H1 (cell line): ENCODE results near the gene TAS2R42. TPM values are rescaled to one million over a fixed set of nuclear protein-coding genes. Genes with fewer than 3 reads are reported as not detected.

ENCODE experiments used
- CTCF ChIA-PET: fragments of 300-600 bp; sonication (Branson Sonifier 250); formaldehyde crosslinking; loops from one replicate; lab custom pipeline; 2021; ENCODE audit not compliant: partially characterized antibody; lab: Charles Lee
- POLR2A ChIA-PET: fragments of 300-600 bp; sonication (Branson Sonifier 250); formaldehyde crosslinking; loops from one replicate; lab custom pipeline; 2021; ENCODE audit warnings: inconsistent platforms; ENCODE audit not compliant: partially characterized antibody; lab: Charles Lee
- DNase-seq, 2 experiments: peaks; one replicate each; pipeline versions ENCODE4 v3.0.0 to v3.0.0-alpha.2; 2010 to 2022; ENCODE audit warnings: low spot score in 2 of 2, low read depth in 1 of 2, mixed read lengths in 1 of 2
- FAIRE-seq: peaks from 2 replicates; lab custom pipeline; 2011; peaks lifted over from hg19 to GRCh38; lab: Jason Lieb, UNC
- H2AFZ ChIP-seq: 2 replicates; pipeline ENCODE4 v1.8.1; 2012; ENCODE audit warnings: low read length, inconsistent platforms
- H2AK5ac ChIP-seq: 2 replicates; pipeline ENCODE4 v1.6.1; 2013; ENCODE audit warnings: low read depth, low read length
- H2BK120ac ChIP-seq: replicated peaks from 2 replicates; pipeline ENCODE3; 2013; ENCODE audit warnings: low read depth, low read length, inconsistent platforms
- H2BK12ac ChIP-seq: 2 replicates; pipeline ENCODE4 v1.6.1; 2013; ENCODE audit warnings: low read depth, low read length
- H2BK15ac ChIP-seq: 2 replicates; pipeline ENCODE4 v1.6.1; 2013; ENCODE audit warnings: low read length
- H2BK20ac ChIP-seq: 2 replicates; pipeline ENCODE4 v1.6.1; 2013; ENCODE audit warnings: low read length
- H2BK5ac ChIP-seq: 2 replicates; pipeline ENCODE4 v1.6.1; 2013; ENCODE audit warnings: low read depth, low read length
- H3K14ac ChIP-seq: 2 replicates; pipeline ENCODE4 v1.6.1; 2013; ENCODE audit warnings: inconsistent platforms; ENCODE audit not compliant: insufficient read length
- H3K18ac ChIP-seq: 2 replicates; pipeline ENCODE4 v1.6.1; 2013; ENCODE audit warnings: low read length; ENCODE audit errors: extremely low read depth
- H3K23ac ChIP-seq: 2 replicates; pipeline ENCODE4 v1.6.1; 2013; ENCODE audit warnings: inconsistent platforms; ENCODE audit not compliant: insufficient read length
- H3K23me2 ChIP-seq: 2 replicates; pipeline ENCODE4 v1.6.1; 2013; ENCODE audit warnings: low read depth, low read length
- H3K27ac ChIP-seq: 2 replicates; pipeline ENCODE4 v1.6.1; 2011; ENCODE audit warnings: low read depth, low read length, inconsistent platforms
- H3K27me3 ChIP-seq, 4 experiments: replicated peaks in 1 of 4; 1 replicate in 1 of 4; 2 replicates in 3 of 4; pipeline versions ENCODE4 v1.6.1 to v1.8.1; 2011 to 2013; ENCODE audit warnings: low read length in 3 of 4, mild to moderate bottlenecking in 3 of 4, inconsistent platforms in 2 of 4, mixed read lengths in 2 of 4, moderate library complexity in 1 of 4; ENCODE audit not compliant: control insufficient read depth in 3 of 4, insufficient read depth in 3 of 4; ENCODE audit errors: extremely low read depth in 1 of 4
- H3K36me3 ChIP-seq, 4 experiments: 2 replicates each; pipeline versions ENCODE4 v1.6.1 to v1.8.1; 2011 to 2013; ENCODE audit warnings: mild to moderate bottlenecking in 4 of 4, low read length in 3 of 4, moderate library complexity in 2 of 4, control low read depth in 1 of 4, inconsistent platforms in 1 of 4; ENCODE audit not compliant: insufficient read depth in 4 of 4, control insufficient read depth in 2 of 4
- H3K4ac ChIP-seq: replicated peaks from 2 replicates; pipeline ENCODE3; 2013; ENCODE audit warnings: low read length, low read depth, mixed read lengths, inconsistent platforms; ENCODE audit not compliant: insufficient read length
- H3K4me1 ChIP-seq, 4 experiments: replicated peaks in 1 of 4; 1 replicate in 1 of 4; 2 replicates in 3 of 4; pipeline versions ENCODE4 v1.6.1 to v1.8.1; 2011 to 2013; ENCODE audit warnings: low read length in 3 of 4, inconsistent platforms in 2 of 4, mixed read lengths in 1 of 4; ENCODE audit not compliant: insufficient read depth in 4 of 4, control insufficient read depth in 3 of 4
- H3K4me2 ChIP-seq, 2 experiments: 2 replicates each; pipeline versions ENCODE4 v1.6.1 to v1.8.1; 2011 to 2013; ENCODE audit warnings: low read depth in 2 of 2, low read length in 2 of 2, control low read depth in 1 of 2, inconsistent platforms in 1 of 2, mild to moderate bottlenecking in 1 of 2; ENCODE audit not compliant: insufficient read depth in 1 of 2
- H3K4me3 ChIP-seq, 4 experiments: fragments of 200-600, 300-600 bp in 1 of 4; sonication (generic), shearing (Covaris generic), sonication (Bioruptor Twin) in 1 of 4; 2 replicates each; pipeline versions ENCODE4 v1.5.1 to v1.8.1; 2011 to 2016; ENCODE audit warnings: low read length in 4 of 4, low read depth in 3 of 4, control low read depth in 2 of 4, inconsistent platforms in 2 of 4, mild to moderate bottlenecking in 2 of 4, mixed read lengths in 1 of 4, moderate library complexity in 1 of 4; ENCODE audit not compliant: insufficient read depth in 2 of 4; ENCODE audit errors: extremely low read depth in 1 of 4
- H3K56ac ChIP-seq: replicated peaks from 2 replicates; pipeline ENCODE3; 2013; ENCODE audit warnings: low read depth, mild to moderate bottlenecking, mixed read lengths, low read length, inconsistent platforms; ENCODE audit not compliant: insufficient read length
- H3K79me1 ChIP-seq: 2 replicates; pipeline ENCODE4 v1.6.1; 2013; ENCODE audit warnings: low read depth, low read length, control low read depth
- H3K79me2 ChIP-seq, 2 experiments: 2 replicates each; pipeline versions ENCODE4 v1.6.1 to v1.8.1; 2012 to 2013; ENCODE audit warnings: low read length in 2 of 2, mild to moderate bottlenecking in 2 of 2, inconsistent platforms in 1 of 2; ENCODE audit not compliant: insufficient read depth in 2 of 2, control insufficient read depth in 1 of 2
- H3K9ac ChIP-seq, 4 experiments: replicated peaks in 1 of 4; 1 replicate in 1 of 4; 2 replicates in 3 of 4; pipeline versions ENCODE4 v1.6.1 to v1.8.1; 2011 to 2013; ENCODE audit warnings: low read depth in 3 of 4, low read length in 3 of 4, control low read depth in 2 of 4, mild to moderate bottlenecking in 2 of 4, moderate library complexity in 2 of 4, inconsistent platforms in 1 of 4; ENCODE audit errors: extremely low read depth in 1 of 4
- H3K9me3 ChIP-seq, 2 experiments: 2 replicates each; pipeline versions ENCODE4 v1.6.1 to v1.8.1; 2012 to 2013; ENCODE audit warnings: mild to moderate bottlenecking in 2 of 2, moderate library complexity in 2 of 2, control low read depth in 1 of 2, inconsistent platforms in 1 of 2, low read depth in 1 of 2, low read length in 1 of 2, mixed read lengths in 1 of 2; ENCODE audit not compliant: insufficient read depth in 2 of 2
- H4K20me1 ChIP-seq, 2 experiments: replicated peaks in 1 of 2; 2 replicates each; pipeline versions ENCODE3 to v1.8.1; 2011 to 2013; ENCODE audit warnings: inconsistent platforms in 2 of 2, low read length in 2 of 2, mild to moderate bottlenecking in 1 of 2; ENCODE audit not compliant: insufficient read depth in 2 of 2, control insufficient read depth in 1 of 2
- H4K5ac ChIP-seq: 2 replicates; pipeline ENCODE4 v1.6.1; 2013; ENCODE audit warnings: low read length, low read depth, mixed read lengths, inconsistent platforms; ENCODE audit not compliant: insufficient read length
- H4K8ac ChIP-seq: 2 replicates; pipeline ENCODE4 v1.8.0; 2013; ENCODE audit warnings: mild to moderate bottlenecking, moderate library complexity, low read length, inconsistent platforms; ENCODE audit not compliant: insufficient read depth; ENCODE audit errors: extremely low read depth
- H4K91ac ChIP-seq: replicated peaks from 2 replicates; pipeline ENCODE3; 2013; ENCODE audit warnings: low read length, mixed read lengths, inconsistent platforms; ENCODE audit not compliant: insufficient read length
- CHD1 ChIP-seq: IDR thresholded peaks from 2 replicates; pipeline ENCODE4 v1.6.1; 2012; ENCODE audit warnings: low read depth, low read length, improper control_type of control experiment
- CTBP2 ChIP-seq: IDR thresholded peaks from 2 replicates; pipeline ENCODE4 v1.7.0; 2011; ENCODE audit warnings: borderline replicate concordance, mild to moderate bottlenecking, moderate library complexity, mixed read lengths, low read length; ENCODE audit not compliant: insufficient read depth, insufficient read length
- EGR1 ChIP-seq: IDR thresholded peaks from 2 replicates; pipeline ENCODE4 v1.6.1; 2011; ENCODE audit warnings: low read depth, low read length, borderline replicate concordance
- SIN3A ChIP-seq, 2 experiments: IDR thresholded peaks in 1 of 2; conservative IDR thresholded peaks in 1 of 2; 2 replicates each; pipeline ENCODE4 v1.6.1; 2011 to 2012; ENCODE audit warnings: low read length in 2 of 2, improper control_type of control experiment in 1 of 2, low read depth in 1 of 2, mild to moderate bottlenecking in 1 of 2
- SP2 ChIP-seq: IDR thresholded peaks from 2 replicates; pipeline ENCODE4 v1.6.1; 2012; ENCODE audit warnings: mild to moderate bottlenecking, low read length, inconsistent platforms
- TBP ChIP-seq: IDR thresholded peaks from 2 replicates; pipeline ENCODE4 v1.6.1; 2011; ENCODE audit warnings: low read depth, low read length, improper control_type of control experiment
- TEAD4 ChIP-seq: IDR thresholded peaks from 2 replicates; pipeline ENCODE4 v1.6.1; 2012; ENCODE audit warnings: low read depth, low read length, inconsistent platforms, mixed read lengths
- WGBS, 2 experiments: shearing (Covaris generic) in 1 of 2; methylation state at CpG; one replicate each; pipeline versions ENCODE4 v1.1.6 to v1.1.7; 2013 to 2015; ENCODE audit warnings: low lambda C conversion rate in 2 of 2, mixed read lengths in 2 of 2, inconsistent platforms in 1 of 2, low coverage in 1 of 2, missing lambda C conversion rate in 1 of 2; ENCODE audit not compliant: insufficient replicate concordance in 2 of 2, insufficient coverage in 1 of 2, insufficient read length in 1 of 2; ENCODE audit errors: extremely low coverage in 1 of 2, missing lambda C conversion rate in 1 of 2; 5-methylcytosine and 5-hydroxymethylcytosine counted together
- polyA plus RNA-seq, 7 experiments: library from polyadenylated mRNA; depleted of rRNA in 3 of 7; stranded (reverse) in 5 of 7; unstranded in 2 of 7; fragments of >200 nt in 5 of 7; fragments of 200-250 nt in 2 of 7; gene quantifications; 1 replicate in 5 of 7; 2 replicates in 1 of 7; 4 replicates in 1 of 7; pipeline versions ENCODE4 v1.2.1 to v1.2.3, GENCODE V29; 2011 to 2013; ENCODE audit warnings: missing spikeins in 2 of 7, mixed read lengths in 2 of 7
- total RNA-seq: library from RNA; stranded (reverse); fragmentation: NEBNext Ultra II Directional; extraction: Animal tissue kit (Norgen Biotek cat#: 25700); gene quantifications from 2 replicates; pipeline ENCODE4 v1.2.1, GENCODE V29; 2021
- TF ChIP-seq, protein P1 (sequence below), 3 experiments: IDR thresholded peaks; 1 replicate in 2 of 3; 2 replicates in 1 of 3; pipeline versions ENCODE4 v1.5.1 to v1.6.1; 2011; ENCODE audit warnings: low read length in 3 of 3, mild to moderate bottlenecking in 3 of 3, inconsistent platforms in 2 of 3, low read depth in 1 of 3, moderate library complexity in 1 of 3; ENCODE audit not compliant: insufficient read depth in 1 of 3; ENCODE audit errors: control extremely low read depth in 1 of 3

The TAS2R42 gene
- total and polyA plus RNA-seq, 2 of the 8 experiments (the other 6 are each of a cell fraction or from before 2014, with no cell fraction given), result not detected

DNA sequence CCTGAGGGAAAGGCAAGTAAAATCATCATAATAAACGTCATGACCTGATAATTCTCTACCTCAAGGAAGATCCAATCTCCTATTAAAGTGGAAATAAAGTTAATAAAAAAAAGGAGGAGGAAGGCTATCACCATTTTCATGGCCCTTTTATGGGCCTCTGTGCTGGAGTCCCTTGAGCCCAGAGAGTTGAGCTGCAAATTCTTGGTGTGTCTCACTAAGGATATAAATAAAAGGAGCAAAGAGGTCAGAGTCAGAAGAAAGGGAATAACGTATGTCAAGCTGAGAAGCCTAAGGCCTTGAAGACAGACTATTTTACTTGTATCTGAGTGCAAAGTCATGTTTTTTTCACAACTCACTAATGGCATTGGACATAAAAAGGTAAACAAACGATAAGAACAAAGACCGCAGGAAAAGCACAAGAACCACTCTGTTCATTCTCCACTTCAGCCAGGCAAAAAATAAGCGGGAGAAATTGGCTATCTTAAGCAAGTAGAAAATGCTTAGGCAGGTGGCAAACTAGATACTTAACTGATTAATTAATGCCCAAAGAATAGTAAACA lies 27.8 kb downstream of the TAS2R42 start:
- peaks cover 2% of the 10 kb centered on the region; the same call in 1 of the 2 replicates for H3K79me1 ChIP-seq
- H3K79me2 ChIP-seq, result peaks cover 12 to 96% of the 10 kb centered on the region in 2 experiments; a peak in 3 of 4 replicates
- no peaks in the 10 kb centered on the region for H3K9me3 ChIP-seq
- no peak overlapping the region for H3K4me2 ChIP-seq
- CTCF ChIA-PET, result no interaction called here
- DNase-seq (no peak), FAIRE-seq (no peak)
- no peak overlapping the region for H2AK5ac ChIP-seq
- no peak overlapping the region for H4K8ac ChIP-seq
- no peak overlapping the region for H2BK12ac ChIP-seq
- H3K27me3 ChIP-seq, result no peaks in the 10 kb centered on the region
- H3K9ac ChIP-seq, result no peak overlapping the region
- 59% methylated on average over 5 of the region's 5 CpGs; no CpG with 5 or more reads in 1 of the 2 experiments for WGBS, 2 experiments
- H2BK15ac ChIP-seq, result no peak overlapping the region
- H4K91ac ChIP-seq, result no peak overlapping the region
- no peak overlapping the region for H3K18ac ChIP-seq
- no peak overlapping the region for H2AFZ ChIP-seq
- no peak overlapping the region for H2BK20ac ChIP-seq
- no peak overlapping the region for H3K4ac ChIP-seq
- peaks cover 0 to 7% (median 2%) of the 10 kb centered on the region in 4 experiments; a peak in 2 of 8 replicates for H3K36me3 ChIP-seq
- no peaks in the 10 kb centered on the region for H3K4me1 ChIP-seq
- H2BK5ac ChIP-seq, result no peak overlapping the region
- H3K4me3 ChIP-seq, result no peak overlapping the region
- POLR2A ChIA-PET, result interaction anchor here (4.7 kb wide), 1 partner anchor 11 kb away, joined by 53 read pairs; the partner anchor contains the start of gene SMIM10L1
- H3K23me2 ChIP-seq, result no peaks in the 10 kb centered on the region
- H3K23ac ChIP-seq, result no peak overlapping the region
- H3K56ac ChIP-seq, result no peak overlapping the region
- peaks cover 0 to 4% of the 10 kb centered on the region in 2 experiments for H4K20me1 ChIP-seq
- no peak overlapping the region for H4K5ac ChIP-seq
- no peak overlapping the region for H2BK120ac ChIP-seq
- H3K27ac ChIP-seq, result no peak overlapping the region
- H3K14ac ChIP-seq, result no peak overlapping the region
- TF ChIP-seq TBP (no peak), EGR1 (no peak), SIN3A (conservative IDR thresholded peaks at IDR 0.05 in 1 of 2, IDR thresholded peaks at IDR 0.05 in 1 of 2; ENCODE audit: low read depth in 1 of 2, low read length in 2 of 2) (no peak), TEAD4 (no peak), CHD1 (no peak), CTBP2 (no peak), SP2 (no peak)
- TF ChIP-seq, protein P1, sequence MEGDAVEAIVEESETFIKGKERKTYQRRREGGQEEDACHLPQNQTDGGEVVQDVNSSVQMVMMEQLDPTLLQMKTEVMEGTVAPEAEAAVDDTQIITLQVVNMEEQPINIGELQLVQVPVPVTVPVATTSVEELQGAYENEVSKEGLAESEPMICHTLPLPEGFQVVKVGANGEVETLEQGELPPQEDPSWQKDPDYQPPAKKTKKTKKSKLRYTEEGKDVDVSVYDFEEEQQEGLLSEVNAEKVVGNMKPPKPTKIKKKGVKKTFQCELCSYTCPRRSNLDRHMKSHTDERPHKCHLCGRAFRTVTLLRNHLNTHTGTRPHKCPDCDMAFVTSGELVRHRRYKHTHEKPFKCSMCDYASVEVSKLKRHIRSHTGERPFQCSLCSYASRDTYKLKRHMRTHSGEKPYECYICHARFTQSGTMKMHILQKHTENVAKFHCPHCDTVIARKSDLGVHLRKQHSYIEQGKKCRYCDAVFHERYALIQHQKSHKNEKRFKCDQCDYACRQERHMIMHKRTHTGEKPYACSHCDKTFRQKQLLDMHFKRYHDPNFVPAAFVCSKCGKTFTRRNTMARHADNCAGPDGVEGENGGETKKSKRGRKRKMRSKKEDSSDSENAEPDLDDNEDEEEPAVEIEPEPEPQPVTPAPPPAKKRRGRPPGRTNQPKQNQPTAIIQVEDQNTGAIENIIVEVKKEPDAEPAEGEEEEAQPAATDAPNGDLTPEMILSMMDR (IDR thresholded peaks at IDR 0.05; ENCODE audit: control extremely low read depth in 1 of 3, insufficient read depth in 1 of 3, low read depth in 1 of 3, low read length in 3 of 3), result no peak
